ENCODE results near the gene CLIP3. TPM values are rescaled to one million over a fixed set of nuclear protein-coding genes. Genes with fewer than 3 reads are reported as not detected.

Gene CLIP3
- polyA plus RNA-seq, 4 donors, result 0.45 to 7.5 (median 4.6) TPM

DNA sequence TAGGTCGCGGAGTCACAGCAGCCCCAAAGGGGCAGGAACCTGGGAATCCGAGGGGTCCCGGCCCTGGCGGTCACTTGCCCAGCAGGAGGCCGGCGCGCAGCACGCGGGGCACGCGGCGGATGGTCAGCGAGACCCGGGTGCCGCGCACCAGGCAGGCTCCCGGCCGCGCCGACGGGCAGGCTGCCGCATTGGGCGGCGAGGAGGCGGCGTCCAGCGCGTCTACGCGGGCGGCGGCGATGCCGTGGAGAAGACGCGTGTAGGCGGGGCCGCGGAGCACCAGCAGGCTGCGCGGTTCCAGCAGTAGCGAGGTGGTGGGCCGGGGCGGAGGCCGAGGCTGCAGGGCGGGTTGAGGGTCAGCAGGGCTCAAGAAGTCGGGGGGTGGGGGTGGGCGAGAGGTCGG, 23.5 kb downstream of the CLIP3 start:
- no peaks in the 10 kb centered on the region for H3K9me3 ChIP-seq (ENCODE audit: control insufficient read depth in 2 of 2, insufficient read depth in 1 of 2, low read depth in 1 of 2, low read length in 1 of 2)
- DNase-seq (peak; percentile 52 to 72), FAIRE-seq (no peak)
- WGBS, 3 donors, result 1 to 2% (median 1%) methylated on average over 48 to 50 of the region's 50 CpGs
- no peak overlapping the region for H3K27ac ChIP-seq (ENCODE audit: low read depth in 1 of 3, low read length in 2 of 3)
- H3K4me1 ChIP-seq (ENCODE audit: control insufficient read depth in 3 of 3, insufficient read depth in 2 of 3, low read depth in 1 of 3, low read length in 2 of 3), result peaks cover 4 to 21% (median 5%) of the 10 kb centered on the region in 3 donors
- peaks cover 0 to 19% (median 0%) of the 10 kb centered on the region in 3 donors for H3K36me3 ChIP-seq (ENCODE audit: control insufficient read depth in 3 of 3, insufficient read depth in 2 of 3, low read depth in 1 of 3, low read length in 3 of 3)
- no peaks in the 10 kb centered on the region for H3K27me3 ChIP-seq (ENCODE audit: control insufficient read depth in 3 of 3, insufficient read depth in 3 of 3, low read length in 3 of 3)
- peak overlapping the region in 2 of 3 donors; percentile 52 to 64 for H3K4me3 ChIP-seq (ENCODE audit: low read depth in 1 of 3, low read length in 3 of 3)

DNA sequence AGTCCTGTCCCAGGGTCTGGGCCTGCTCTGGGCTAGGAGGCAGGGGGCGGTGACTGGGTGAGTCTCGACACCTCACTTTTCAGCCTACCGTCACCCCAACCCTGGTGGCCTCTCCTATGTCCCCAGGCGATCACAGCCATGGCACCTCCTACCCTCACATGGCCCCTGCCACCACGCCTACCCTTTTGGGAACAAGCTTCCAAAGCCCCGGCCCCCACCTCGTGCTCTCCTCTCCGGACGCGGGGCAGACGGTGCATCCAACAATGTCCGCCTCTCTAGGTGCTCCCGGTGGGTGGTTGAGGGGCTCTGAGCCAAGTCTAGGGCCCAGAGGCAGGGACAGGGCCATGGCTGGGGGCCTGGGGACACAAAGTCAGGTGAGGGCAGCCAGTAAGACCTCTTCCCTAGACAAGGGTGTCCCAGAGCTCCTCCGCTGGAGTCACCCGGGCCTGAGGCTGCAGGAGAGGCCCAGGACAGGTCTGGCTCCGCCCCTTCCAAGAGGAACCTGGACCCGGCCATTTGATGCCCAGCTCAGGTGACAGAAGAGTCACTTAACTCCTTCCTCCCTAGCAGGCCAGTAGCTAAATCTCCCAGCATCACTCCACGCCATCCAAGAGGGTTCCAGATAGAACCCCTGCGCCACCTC, 24.2 kb downstream of the CLIP3 start, which contains the start of gene SYNE4:
Gene SYNE4, minus strand, starts transcription at position 478 of the 643 bp plus-strand sequence. Its CDS starts 132 bp downstream, at position 346.
- no peaks in the 10 kb centered on the region for H3K9me3 ChIP-seq (ENCODE audit: control insufficient read depth in 2 of 2, insufficient read depth in 1 of 2, low read depth in 1 of 2, low read length in 1 of 2)
- 30 to 47% (median 32%) methylated on average over 16 to 19 of the region's 19 CpGs for WGBS, 3 donors
- peaks cover 3 to 18% (median 4%) of the 10 kb centered on the region in 3 donors for H3K4me1 ChIP-seq (ENCODE audit: control insufficient read depth in 3 of 3, insufficient read depth in 2 of 3, low read depth in 1 of 3, low read length in 2 of 3)
- H3K27me3 ChIP-seq (ENCODE audit: control insufficient read depth in 3 of 3, insufficient read depth in 3 of 3, low read length in 3 of 3), result no peaks in the 10 kb centered on the region
- H3K4me3 ChIP-seq (ENCODE audit: low read depth in 1 of 3, low read length in 3 of 3), result peak within 1 kb of the TSS; percentile 19 to 64 (median 52)
- peaks cover 0 to 25% (median 0%) of the 10 kb centered on the region in 3 donors for H3K36me3 ChIP-seq (ENCODE audit: control insufficient read depth in 3 of 3, insufficient read depth in 2 of 3, low read depth in 1 of 3, low read length in 3 of 3)
- no peak within 1 kb of the TSS for H3K27ac ChIP-seq (ENCODE audit: low read depth in 1 of 3, low read length in 2 of 3)
- DNase-seq (peak; percentile 85 to 86), FAIRE-seq (no peak)

DNA sequence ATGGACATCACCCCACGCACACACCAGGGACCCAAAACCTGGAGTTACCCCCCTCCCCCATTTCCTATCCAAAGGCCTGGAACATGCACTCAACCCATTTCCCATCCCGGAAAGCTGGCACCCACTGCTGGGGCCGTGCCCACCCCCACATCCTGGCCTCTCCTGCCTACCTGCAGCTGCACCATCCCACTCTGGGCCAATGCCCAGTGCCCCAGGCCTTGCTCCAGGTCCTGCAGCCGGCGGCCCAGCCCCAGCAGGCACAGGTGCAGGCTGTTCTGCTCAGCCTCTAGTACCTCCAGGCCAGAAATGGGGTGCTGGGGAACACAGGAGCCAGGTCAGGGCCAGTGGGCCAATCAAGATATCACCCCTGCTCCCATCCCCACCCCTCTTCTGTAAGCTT, 25.7 kb downstream of the CLIP3 start:
- Histone ChIP-seq H3K27me3 (ENCODE audit: control insufficient read depth in 3 of 3, insufficient read depth in 3 of 3, low read length in 3 of 3) (no peaks in the 10 kb centered on the region), H3K27ac (ENCODE audit: low read depth in 1 of 3, low read length in 2 of 3) (no peak overlapping the region), H3K9me3 (ENCODE audit: control insufficient read depth in 2 of 2, insufficient read depth in 1 of 2, low read depth in 1 of 2, low read length in 1 of 2) (no peaks in the 10 kb centered on the region), H3K36me3 (ENCODE audit: control insufficient read depth in 3 of 3, insufficient read depth in 2 of 3, low read depth in 1 of 3, low read length in 3 of 3) (peaks cover 0 to 35% (median 0%) of the 10 kb centered on the region in 3 donors), H3K4me3 (ENCODE audit: low read depth in 1 of 3, low read length in 3 of 3) (no peak overlapping the region), H3K4me1 (ENCODE audit: control insufficient read depth in 3 of 3, insufficient read depth in 2 of 3, low read depth in 1 of 3, low read length in 2 of 3) (peaks cover 0 to 14% (median 0%) of the 10 kb centered on the region in 3 donors)
- WGBS, 3 donors, result 90 to 97% (median 91%) methylated on average over 5 of the region's 5 CpGs
- FAIRE-seq (no peak), DNase-seq (no peak)

DNA sequence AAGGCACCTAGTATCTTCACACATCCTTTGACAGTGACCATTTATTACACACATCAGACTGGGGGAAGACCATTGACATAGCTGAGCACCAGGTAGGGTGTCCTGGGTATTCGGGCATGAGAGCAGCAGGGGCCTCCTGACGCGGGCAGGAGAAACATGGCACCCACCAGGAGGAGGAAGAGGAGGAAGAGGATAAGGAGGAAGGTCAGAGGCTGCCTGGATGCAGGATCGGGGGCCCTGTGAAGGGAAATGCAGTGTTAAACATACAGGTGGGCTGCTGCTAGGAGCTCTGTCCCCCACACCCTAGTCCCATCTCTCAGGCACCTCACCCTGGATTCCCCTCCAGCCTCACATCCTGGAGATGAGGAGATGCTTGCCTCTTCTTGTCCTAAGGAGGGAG, 29.4 kb downstream of the CLIP3 start:
- 89 to 96% (median 95%) methylated on average over 4 of the region's 4 CpGs for WGBS, 3 donors

DNA sequence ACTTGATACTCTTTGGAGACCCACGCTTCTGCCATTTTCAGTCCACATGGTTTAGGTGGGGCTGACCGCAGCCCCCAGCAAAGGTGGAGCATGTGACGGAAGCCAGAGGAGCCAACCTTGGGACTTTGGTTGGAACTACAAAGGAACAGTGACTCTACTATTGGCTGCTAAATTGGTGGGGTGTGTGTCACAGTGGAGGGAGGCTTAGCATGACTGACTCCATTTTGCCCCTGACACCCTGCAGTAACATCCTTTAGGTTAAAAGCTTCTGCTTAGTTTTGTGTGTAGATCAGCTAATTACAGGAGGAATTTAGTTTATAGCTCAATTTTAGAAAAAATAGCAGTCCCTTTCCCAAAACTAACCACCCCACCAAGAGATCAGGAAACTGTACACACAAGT, 31.1 kb downstream of the CLIP3 start:
- Histone ChIP-seq H3K9me3 (ENCODE audit: control insufficient read depth in 2 of 2, insufficient read depth in 1 of 2, low read depth in 1 of 2, low read length in 1 of 2) (no peaks in the 10 kb centered on the region), H3K4me1 (ENCODE audit: control insufficient read depth in 3 of 3, insufficient read depth in 2 of 3, low read depth in 1 of 3, low read length in 2 of 3) (peaks cover 0 to 3% (median 1%) of the 10 kb centered on the region in 3 donors), H3K27me3 (ENCODE audit: control insufficient read depth in 3 of 3, insufficient read depth in 3 of 3, low read length in 3 of 3) (no peaks in the 10 kb centered on the region), H3K27ac (ENCODE audit: low read depth in 1 of 3, low read length in 2 of 3) (no peak overlapping the region), H3K4me3 (ENCODE audit: low read depth in 1 of 3, low read length in 3 of 3) (no peak overlapping the region), H3K36me3 (ENCODE audit: control insufficient read depth in 3 of 3, insufficient read depth in 2 of 3, low read depth in 1 of 3, low read length in 3 of 3) (peaks cover 0 to 65% (median 5%) of the 10 kb centered on the region in 3 donors)
- FAIRE-seq (no peak), DNase-seq (no peak)
- WGBS, 3 donors, result 94 to 99% (median 99%) methylated on average over 3 of the region's 3 CpGs

More for the DNA sequence above, 29.4 kb downstream of the CLIP3 start:
- no peak for DNase-seq
- Histone ChIP-seq H3K36me3 (ENCODE audit: control insufficient read depth in 3 of 3, insufficient read depth in 2 of 3, low read depth in 1 of 3, low read length in 3 of 3) (peaks cover 0 to 59% (median 0%) of the 10 kb centered on the region in 3 donors), H3K27me3 (ENCODE audit: control insufficient read depth in 3 of 3, insufficient read depth in 3 of 3, low read length in 3 of 3) (no peaks in the 10 kb centered on the region), H3K4me3 (ENCODE audit: low read depth in 1 of 3, low read length in 3 of 3) (no peak overlapping the region), H3K4me1 (ENCODE audit: control insufficient read depth in 3 of 3, insufficient read depth in 2 of 3, low read depth in 1 of 3, low read length in 2 of 3) (peaks cover 0 to 4% (median 3%) of the 10 kb centered on the region in 3 donors), H3K9me3 (ENCODE audit: control insufficient read depth in 2 of 2, insufficient read depth in 1 of 2, low read depth in 1 of 2, low read length in 1 of 2) (no peaks in the 10 kb centered on the region), H3K27ac (ENCODE audit: low read depth in 1 of 3, low read length in 2 of 3) (no peak overlapping the region)
- no peak for FAIRE-seq

DNA sequence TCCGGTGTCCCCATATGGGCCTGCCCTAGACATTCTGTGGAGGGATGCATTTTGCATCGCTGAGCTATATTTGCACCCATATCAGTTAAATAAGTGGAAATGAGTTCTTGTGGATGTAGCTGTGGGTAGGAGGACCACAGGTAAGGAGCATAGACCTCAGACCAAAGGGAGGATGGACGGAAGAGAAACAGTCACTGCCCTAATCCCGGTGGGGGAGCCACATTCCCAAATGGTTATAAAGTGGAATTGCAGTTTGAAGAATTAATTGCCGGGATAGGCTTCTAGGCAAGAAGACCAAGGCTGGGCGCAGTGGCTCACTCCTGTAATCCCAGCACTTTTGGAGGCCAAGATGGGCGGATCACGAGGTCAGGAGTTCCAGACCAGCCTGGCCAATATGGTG, 35.9 kb downstream of the CLIP3 start:
- FAIRE-seq (no peak), DNase-seq (no peak)
- peaks cover 0 to 32% (median 5%) of the 10 kb centered on the region in 3 donors for H3K36me3 ChIP-seq (ENCODE audit: control insufficient read depth in 3 of 3, insufficient read depth in 2 of 3, low read depth in 1 of 3, low read length in 3 of 3)
- H3K27me3 ChIP-seq (ENCODE audit: control insufficient read depth in 3 of 3, insufficient read depth in 3 of 3, low read length in 3 of 3), result no peaks in the 10 kb centered on the region
- peak overlapping the region in 1 of 3 donors; percentile 76 for H3K4me3 ChIP-seq (ENCODE audit: low read depth in 1 of 3, low read length in 3 of 3)
- peaks cover 2 to 15% (median 9%) of the 10 kb centered on the region in 3 donors for H3K4me1 ChIP-seq (ENCODE audit: control insufficient read depth in 3 of 3, insufficient read depth in 2 of 3, low read depth in 1 of 3, low read length in 2 of 3)
- 70 to 81% (median 75%) methylated on average over 8 of the region's 8 CpGs for WGBS, 3 donors
- H3K9me3 ChIP-seq (ENCODE audit: control insufficient read depth in 2 of 2, insufficient read depth in 1 of 2, low read depth in 1 of 2, low read length in 1 of 2), result no peaks in the 10 kb centered on the region
- H3K27ac ChIP-seq (ENCODE audit: low read depth in 1 of 3, low read length in 2 of 3), result no peak overlapping the region

DNA sequence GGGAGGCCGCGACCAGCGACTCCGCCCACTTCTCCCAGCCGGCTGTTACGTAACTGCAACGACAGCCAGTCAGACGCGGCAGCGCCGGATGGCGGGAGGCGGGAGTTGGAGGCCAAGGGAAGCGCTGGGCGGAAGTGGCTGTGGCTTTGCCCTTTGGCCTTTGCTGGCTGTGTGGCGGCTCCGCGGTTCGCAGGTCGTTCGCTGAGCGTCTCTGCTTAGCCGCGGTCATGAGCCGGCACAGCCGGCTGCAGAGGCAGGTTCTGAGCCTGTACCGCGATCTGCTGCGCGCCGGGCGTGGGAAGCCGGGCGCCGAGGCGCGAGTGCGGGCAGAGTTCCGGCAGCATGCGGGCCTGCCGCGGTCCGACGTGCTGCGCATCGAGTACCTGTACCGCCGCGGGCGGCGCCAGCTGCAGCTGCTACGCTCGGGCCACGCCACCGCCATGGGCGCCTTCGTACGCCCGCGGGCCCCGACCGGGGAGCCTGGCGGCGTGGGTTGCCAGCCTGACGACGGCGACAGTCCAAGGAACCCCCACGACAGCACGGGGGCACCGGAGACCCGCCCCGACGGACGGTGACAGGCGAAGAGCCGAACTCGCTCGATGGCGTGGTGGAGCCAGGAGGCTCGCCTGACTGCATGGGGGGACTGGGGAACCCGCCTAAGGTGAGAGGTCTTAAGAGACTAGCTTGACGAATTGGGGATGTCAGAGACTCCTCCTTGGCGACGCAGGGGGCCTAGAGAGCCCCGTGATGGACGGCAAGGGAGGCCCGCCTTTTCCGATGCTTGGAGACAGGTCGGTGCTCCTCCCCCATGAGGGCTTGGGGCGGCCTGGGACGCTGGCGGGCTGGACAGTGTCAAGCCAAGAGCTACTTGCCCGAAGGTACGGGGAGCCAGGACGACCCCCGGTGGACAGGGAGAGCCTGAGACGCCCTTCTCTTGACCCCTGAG, 37.4 kb downstream of the CLIP3 start, which contains the start of gene SDHAF1:
Gene SDHAF1, plus strand, starts transcription at position 141 of the 946 bp plus-strand sequence. Its CDS starts 87 bp downstream, at position 228.
- no peaks in the 10 kb centered on the region for H3K27me3 ChIP-seq (ENCODE audit: control insufficient read depth in 3 of 3, insufficient read depth in 3 of 3, low read length in 3 of 3)
- WGBS, 3 donors, result 0 to 1% (median 1%) methylated on average over 80 to 97 of the region's 97 CpGs
- peak; percentile 19 for FAIRE-seq

More for the DNA sequence above, 37.4 kb downstream of the CLIP3 start, which contains the start of gene SDHAF1:
- DNase-seq, result peak; percentile 98
- peak within 1 kb of the TSS; percentile 76 to 90 (median 83) for H3K4me3 ChIP-seq (ENCODE audit: low read depth in 1 of 3, low read length in 3 of 3)
- H3K4me1 ChIP-seq (ENCODE audit: control insufficient read depth in 3 of 3, insufficient read depth in 2 of 3, low read depth in 1 of 3, low read length in 2 of 3), result peaks cover 2 to 15% (median 9%) of the 10 kb centered on the region in 3 donors
- H3K36me3 ChIP-seq (ENCODE audit: control insufficient read depth in 3 of 3, insufficient read depth in 2 of 3, low read depth in 1 of 3, low read length in 3 of 3), result peaks cover 0 to 24% (median 5%) of the 10 kb centered on the region in 3 donors
- H3K9me3 ChIP-seq (ENCODE audit: control insufficient read depth in 2 of 2, insufficient read depth in 1 of 2, low read depth in 1 of 2, low read length in 1 of 2), result no peaks in the 10 kb centered on the region
- peak within 1 kb of the TSS; percentile 64 to 89 (median 73) for H3K27ac ChIP-seq (ENCODE audit: low read depth in 1 of 3, low read length in 2 of 3)

Measured in small intestine (tissue), 7 donors.